NCI-H128 (cell line): ENCODE results near the gene ZDHHC16.

Experiments
- DNase-seq: peaks from one replicate; lab custom pipeline; 2025; ENCODE audit not compliant: unreplicated experiment; lab: John Stamatoyannopoulos, UW

The ZDHHC16 gene

DNA sequence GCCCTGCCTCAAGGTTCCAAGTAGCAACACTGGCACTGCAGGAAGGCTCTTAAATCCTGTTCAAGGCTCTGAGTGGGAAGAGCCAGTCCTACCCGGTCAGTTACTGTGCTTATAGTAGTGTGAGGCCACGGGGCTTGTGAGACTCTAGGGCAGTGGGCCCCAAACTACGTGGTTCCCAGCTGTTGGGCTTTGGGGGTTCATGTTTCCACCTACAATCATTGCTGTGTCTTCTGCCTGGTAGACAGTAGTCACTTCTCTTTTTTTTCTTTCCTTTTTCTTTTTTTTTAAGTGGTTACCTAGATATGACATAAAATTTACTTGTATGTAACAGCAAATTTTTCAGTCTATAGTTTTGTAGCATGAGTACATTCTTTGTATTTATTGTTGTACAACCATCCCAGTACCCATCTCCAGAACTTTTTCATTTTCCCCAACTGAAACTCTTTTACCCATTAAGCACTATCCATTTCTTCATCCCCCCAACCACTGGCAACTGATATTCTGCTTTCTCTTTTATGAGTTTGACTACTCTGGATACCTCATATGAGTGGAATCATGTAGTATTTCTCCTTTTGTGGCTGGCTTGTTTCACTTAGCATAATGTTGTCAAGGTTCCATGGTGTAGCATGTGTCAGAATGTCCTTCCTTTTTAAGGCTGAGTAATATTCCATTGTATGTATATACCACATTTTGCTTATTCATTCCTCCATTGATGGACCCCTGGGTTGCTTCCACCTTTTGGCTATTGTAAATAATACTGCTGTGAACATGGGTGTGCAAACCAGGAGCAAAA lies 60.4 kb downstream of the ZDHHC16 start:
- no peak for DNase-seq
